GM21381 (cell line): ENCODE data around the gene GCLC.
A peak's percentile ranks its signal among the peaks of the same experiment; 100 is the strongest.

Experiments used
- ATAC-seq: cut with Tn5 transposase; IDR thresholded peaks from one replicate; pipeline ENCODE4 v1.9.1; 2021; ENCODE audit warnings: mild to moderate bottlenecking, moderate library complexity; ENCODE audit not compliant: unreplicated experiment

The GCLC gene

DNA sequence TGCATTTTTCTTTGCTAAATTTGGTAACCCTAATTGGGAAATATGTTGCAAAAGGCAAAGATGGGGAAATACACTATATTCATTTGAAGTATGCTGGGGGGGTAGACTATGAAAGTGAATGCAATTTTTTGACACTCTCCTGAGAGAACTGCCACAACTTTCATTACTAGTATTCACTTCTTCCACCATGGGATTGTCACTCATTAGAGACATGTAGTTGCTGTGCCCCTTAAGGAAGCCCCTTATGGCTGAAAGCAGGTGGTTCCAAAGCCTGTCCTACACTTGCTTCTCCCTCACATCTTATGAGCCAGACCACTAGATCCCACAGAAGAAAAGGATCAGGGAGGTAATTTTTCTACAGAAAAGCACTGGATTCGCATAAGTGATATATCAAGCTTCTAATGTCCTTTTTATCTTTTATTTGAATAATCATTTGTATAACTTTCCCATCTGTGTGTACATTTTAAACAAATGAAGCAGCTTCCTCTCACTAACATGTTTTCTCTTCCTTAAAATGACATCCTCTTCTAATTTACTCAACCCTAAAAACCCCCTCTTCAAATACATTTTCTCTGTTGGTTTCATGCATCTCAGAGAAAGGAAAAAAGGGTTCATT, 83.8 kb downstream of the GCLC start:
- peak; percentile 56 for ATAC-seq

DNA sequence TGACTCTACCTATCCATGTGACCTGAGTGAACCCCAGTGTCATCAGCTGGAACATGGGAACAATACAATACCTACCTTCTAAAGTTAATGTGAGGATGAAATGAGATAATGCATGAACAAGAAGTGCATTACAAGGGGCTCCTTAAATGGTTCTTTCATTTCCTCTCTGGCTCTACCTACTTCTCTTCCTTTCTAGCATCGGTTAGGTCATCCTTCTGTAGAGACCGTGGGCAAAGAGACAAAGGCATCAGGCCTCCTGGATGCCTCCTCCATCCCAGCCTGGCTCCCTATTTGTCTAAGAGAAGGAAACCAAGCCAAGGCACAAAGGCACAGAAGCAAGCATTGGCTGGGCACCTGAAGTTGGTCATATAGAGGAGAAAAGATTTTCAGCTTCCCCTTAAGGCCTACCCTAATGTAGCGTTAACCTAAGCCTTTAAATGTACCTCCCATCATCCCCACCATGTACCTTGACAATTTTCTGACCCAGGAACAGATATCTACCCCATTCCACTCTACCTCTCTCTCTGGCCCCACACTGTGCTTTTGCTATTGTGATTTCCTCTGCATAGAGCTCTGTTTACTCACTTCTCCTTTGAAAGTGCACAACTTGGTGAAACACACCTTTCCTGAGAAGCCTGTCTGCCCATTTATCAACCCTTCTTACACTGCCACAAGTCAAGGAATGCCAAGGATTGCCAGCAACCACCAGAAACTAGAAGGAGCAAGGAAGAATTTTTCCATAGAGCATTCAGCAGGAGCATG, 86.6 kb downstream of the GCLC start:
- no peak for ATAC-seq

DNA sequence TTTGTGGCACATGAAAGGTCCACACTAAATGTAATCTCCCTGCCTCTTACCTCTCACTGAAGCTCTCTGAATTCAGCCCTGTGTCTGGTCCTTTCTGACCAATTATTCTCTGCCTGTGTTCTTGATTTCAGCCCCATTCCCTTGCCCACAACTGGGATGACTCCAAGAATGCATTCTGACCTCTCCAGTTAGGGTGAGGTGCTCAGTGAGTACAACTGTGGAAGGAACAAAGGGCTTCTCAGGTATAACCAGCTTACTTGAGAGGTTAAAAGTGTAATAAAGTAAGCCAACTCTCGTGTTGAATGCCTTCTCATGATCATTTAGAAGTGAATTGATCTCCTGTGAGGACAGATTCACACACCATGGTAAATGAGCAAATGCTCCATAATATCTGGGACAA, 88.1 kb downstream of the GCLC start:
- no peak for ATAC-seq

- no peak for ATAC-seq
These were observed 89.2 kb downstream of the GCLC start for GRCh38 chr6:53455678-53456077.

- no peak for ATAC-seq
These were observed 93.7 kb downstream of the GCLC start for GRCh38 chr6:53451165-53451564.

GRCh38 chr6:53447865-53448264, 97.0 kb downstream of the GCLC start:
- no peak for ATAC-seq
